Suprapubic skin (tissue), 3 donors: ENCODE data around the gene CCDC85C.

Experiments
- CTCF ChIP-seq, 2 donors: fragments of 200-600 bp in 1 of 2; fragments of 450-650 bp in 1 of 2; sonication (generic) in 1 of 2; IDR thresholded peaks; one replicate each; pipeline ENCODE4 v1.5.1; 2016 to 2019; ENCODE audit warnings: antibody characterized with exemption in 2 of 2, mild to moderate bottlenecking in 1 of 2, moderate library complexity in 1 of 2
- POLR2A ChIP-seq, 2 donors: fragments of 450-650 bp; IDR thresholded peaks; one replicate each; pipeline ENCODE4 v1.6.1; 2017; ENCODE audit warnings: antibody characterized with exemption in 2 of 2, mild to moderate bottlenecking in 2 of 2, moderate library complexity in 2 of 2

- TF ChIP-seq CTCF (IDR thresholded peaks at IDR 0.05) = no peak
- TF ChIP-seq POLR2A (IDR thresholded peaks at IDR 0.05) = no peak
These were observed 96.0 kb downstream of the CCDC85C start for GRCh38 chr14:99507860-99508640.
